ENCODE data around the gene DDX27. TPM values are rescaled to one million over a fixed set of nuclear protein-coding genes. Genes with fewer than 3 reads are reported as not detected.

Gene DDX27
- total and polyA plus RNA-seq, 8 donors: 21.8 to 49.5 (median 46.0) TPM

DNA sequence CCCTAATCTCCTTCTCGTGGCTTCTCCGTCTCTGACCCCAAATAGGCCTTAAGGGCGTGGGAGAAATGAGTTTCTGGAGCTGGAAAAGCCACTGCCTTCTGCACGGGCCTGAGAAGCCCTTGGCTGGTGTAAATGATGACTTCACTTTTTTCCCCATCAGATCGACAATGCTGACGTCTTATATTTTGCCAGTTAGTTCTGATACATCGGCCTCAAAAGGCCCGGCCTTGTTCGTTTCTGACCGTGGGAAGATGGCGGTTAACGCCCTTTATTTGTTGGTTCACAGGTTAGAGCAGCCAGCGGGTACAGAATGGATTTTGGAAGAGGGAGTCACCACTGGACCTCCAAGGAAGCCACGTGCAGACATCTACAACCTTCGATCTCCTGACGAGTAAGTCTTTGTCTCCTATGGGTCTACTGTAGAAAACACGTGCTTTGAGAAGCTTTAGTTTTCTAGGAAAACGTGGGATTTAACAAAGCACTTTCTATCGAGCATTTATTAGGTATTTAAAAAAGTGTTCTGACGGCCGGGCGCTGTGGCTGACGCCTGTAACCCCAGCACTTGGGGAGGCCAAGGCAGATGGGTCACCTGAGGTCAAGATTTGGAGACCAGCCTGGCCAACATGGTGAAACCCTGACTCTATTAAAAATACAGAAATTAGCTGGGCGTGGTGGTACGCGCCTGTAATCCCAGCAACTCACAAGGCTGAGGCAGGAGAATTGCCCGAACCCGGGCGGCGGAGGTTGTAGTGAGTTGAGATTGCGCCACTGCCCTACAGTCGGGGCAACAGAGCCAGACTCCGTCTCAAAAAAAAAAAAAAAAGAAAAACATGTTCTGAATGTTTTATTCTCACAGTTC is 59.8 kb downstream of the DDX27 start:
- Histone ChIP-seq H3K36me3 (peaks cover 9 to 66% of the 10 kb centered on the region in 2 donors), H3K27me3 (no peaks in the 10 kb centered on the region), H3K4me3 (peak overlapping the region; percentile 80 to 83), H3K9me3 (peaks cover 3 to 21% of the 10 kb centered on the region in 2 donors), H3K4me1 (peaks cover 29 to 75% of the 10 kb centered on the region in 2 donors), H3K27ac (peak overlapping the region; percentile 96 to 97)
- DNase-seq: peak in 1 of 4 donors; percentile 82
- intact Hi-C loops (cut with DNase I): no loop called here
- no peak for ATAC-seq
- TF ChIP-seq, protein P1, sequence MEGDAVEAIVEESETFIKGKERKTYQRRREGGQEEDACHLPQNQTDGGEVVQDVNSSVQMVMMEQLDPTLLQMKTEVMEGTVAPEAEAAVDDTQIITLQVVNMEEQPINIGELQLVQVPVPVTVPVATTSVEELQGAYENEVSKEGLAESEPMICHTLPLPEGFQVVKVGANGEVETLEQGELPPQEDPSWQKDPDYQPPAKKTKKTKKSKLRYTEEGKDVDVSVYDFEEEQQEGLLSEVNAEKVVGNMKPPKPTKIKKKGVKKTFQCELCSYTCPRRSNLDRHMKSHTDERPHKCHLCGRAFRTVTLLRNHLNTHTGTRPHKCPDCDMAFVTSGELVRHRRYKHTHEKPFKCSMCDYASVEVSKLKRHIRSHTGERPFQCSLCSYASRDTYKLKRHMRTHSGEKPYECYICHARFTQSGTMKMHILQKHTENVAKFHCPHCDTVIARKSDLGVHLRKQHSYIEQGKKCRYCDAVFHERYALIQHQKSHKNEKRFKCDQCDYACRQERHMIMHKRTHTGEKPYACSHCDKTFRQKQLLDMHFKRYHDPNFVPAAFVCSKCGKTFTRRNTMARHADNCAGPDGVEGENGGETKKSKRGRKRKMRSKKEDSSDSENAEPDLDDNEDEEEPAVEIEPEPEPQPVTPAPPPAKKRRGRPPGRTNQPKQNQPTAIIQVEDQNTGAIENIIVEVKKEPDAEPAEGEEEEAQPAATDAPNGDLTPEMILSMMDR (IDR thresholded peaks at IDR 0.05): no peak

DNA sequence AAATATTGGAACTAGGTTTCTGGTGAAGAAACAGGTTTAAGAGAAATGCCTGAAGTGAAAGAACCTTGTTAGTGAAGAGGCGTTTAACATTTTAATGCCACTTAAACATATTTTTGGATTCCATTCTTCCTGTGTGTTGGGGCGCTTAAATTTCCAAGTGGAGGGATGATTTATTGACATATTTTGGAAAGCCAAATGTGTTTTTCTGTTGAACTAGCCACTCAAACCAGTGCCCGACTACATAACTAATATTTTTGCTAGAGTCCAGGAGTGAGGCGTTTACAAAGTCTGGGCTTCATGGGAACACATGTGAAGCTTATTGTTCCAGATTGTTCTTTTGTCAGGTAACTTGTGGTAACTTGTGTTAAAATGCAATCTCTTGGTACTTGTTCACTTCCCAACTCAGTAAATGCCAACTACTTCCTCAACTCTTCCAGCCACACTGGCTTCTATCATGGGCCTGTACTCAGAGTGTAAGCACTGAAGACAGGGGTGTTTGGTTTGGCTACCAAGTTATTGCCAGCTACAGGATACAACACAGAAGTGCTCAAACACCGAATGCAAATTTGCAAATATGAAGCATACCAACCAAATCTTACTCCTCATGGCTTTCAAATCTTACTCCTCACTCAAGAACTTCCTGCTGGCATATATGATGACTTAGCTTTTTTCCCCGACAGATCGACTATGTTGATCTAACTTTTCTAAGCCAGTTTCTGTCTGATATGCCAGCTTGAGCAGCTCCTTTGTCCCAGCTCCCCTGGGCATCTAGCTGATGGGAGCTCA is 60.7 kb downstream of the DDX27 start:
- Histone ChIP-seq H3K9me3 (peaks cover 3 to 23% of the 10 kb centered on the region in 2 donors), H3K4me3 (peak overlapping the region; percentile 80 to 83), H3K27me3 (no peaks in the 10 kb centered on the region), H3K36me3 (peaks cover 9 to 68% of the 10 kb centered on the region in 2 donors), H3K27ac (peak overlapping the region; percentile 96 to 97), H3K4me1 (peaks cover 29 to 72% of the 10 kb centered on the region in 2 donors)
- no peak for ATAC-seq
- intact Hi-C loops (cut with DNase I): no loop called here
- no peak for DNase-seq
- TF ChIP-seq, protein P1 (IDR thresholded peaks at IDR 0.05): no peak

DNA sequence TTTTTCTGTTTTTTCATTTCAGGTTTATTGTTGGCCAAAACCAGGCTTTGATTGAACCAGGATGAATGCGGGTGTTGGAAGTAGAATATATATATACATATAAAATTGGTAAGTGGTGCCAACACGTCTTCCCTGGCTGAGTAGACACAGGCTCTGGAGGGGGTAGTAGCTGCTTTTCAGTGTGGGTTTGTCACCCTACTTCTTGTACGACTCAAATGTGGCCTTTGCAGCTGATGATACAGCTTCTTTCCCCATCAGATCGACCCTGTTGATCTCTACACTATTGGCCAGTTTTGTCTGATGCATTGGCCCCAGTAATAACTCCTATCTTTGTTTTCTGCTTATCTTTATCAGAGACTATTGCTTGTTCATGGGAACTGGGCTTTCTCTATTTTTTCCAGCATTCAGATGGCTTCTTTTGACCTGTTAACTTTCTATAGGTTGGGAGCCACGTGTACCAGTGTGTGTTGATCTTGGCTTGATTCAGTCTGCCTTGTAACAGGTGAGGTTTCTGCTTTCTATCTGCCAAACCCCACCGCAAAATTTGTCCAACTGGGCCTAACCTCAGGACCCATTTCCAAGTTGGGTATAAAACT is 61.3 kb downstream of the DDX27 start:
- intact Hi-C loops (cut with DNase I): no loop called here
- Histone ChIP-seq H3K4me1 (peaks cover 26 to 69% of the 10 kb centered on the region in 2 donors), H3K36me3 (peaks cover 9 to 68% of the 10 kb centered on the region in 2 donors), H3K4me3 (peak overlapping the region; percentile 80 to 83), H3K27me3 (no peaks in the 10 kb centered on the region), H3K27ac (peak overlapping the region; percentile 96 to 97), H3K9me3 (peaks cover 3 to 30% of the 10 kb centered on the region in 2 donors)
- TF ChIP-seq, protein P1 (IDR thresholded peaks at IDR 0.05): no peak
- ATAC-seq (no peak), DNase-seq (no peak)

DNA sequence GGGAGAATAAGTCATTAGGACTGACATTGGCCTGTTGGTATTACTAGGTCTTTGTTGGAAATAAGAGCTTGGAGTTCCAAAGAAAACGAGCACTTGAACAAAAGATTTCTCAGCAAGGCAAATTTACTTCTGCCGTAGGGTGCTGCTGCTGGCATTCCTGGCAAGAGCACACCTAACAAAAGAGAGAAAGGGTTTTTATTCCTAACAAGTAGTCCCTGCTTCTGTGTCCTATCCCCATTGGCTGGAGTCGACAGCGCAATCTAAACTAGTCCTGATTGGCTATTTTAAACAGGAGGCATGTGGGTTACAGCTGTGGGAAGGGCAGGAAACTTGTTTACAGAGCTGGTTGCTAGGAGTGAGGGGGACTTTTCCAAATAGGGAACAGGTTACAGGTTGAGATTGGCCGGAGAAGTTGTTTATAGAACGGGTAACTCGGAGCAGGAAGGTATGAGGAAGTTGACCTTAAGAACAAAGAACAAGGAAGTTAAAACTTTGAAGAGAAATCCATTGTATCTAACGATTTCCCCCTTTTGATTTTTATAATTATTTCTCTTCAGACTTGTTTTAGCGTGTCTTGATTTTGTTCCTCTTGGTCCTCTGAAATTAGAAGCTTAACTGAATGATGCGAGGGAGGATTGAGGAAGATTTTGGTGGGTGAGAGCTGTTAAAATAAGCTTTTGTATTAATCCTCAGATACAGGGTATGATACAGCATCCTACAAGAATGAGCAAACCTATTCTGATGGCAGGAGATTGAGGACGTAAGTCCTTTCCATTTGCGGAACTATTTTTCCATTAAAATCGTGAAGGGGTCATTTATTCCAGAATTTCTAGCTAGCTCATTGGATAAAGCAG is 62.1 kb downstream of the DDX27 start:
- H3K9me3 ChIP-seq: peaks cover 5 to 37% of the 10 kb centered on the region in 2 donors
- TF ChIP-seq, protein P1 (IDR thresholded peaks at IDR 0.05): no peak
- ATAC-seq (no peak), DNase-seq (no peak)
- peak overlapping the region; percentile 40 to 97 for H3K27ac ChIP-seq
- intact Hi-C loops (cut with DNase I): no loop called here
- peak overlapping the region; percentile 8 to 83 for H3K4me3 ChIP-seq
- H3K36me3 ChIP-seq: peaks cover 14 to 73% of the 10 kb centered on the region in 2 donors
- H3K4me1 ChIP-seq: peaks cover 20 to 68% of the 10 kb centered on the region in 2 donors
- H3K27me3 ChIP-seq: no peaks in the 10 kb centered on the region

Data from left lung (tissue), 10 donors.